CD4-positive, alpha-beta T cell treated with Interleukin-10 for 1 hour (primary cell): Measurements from ENCODE around the gene MYO1D.

Source experiments
- DNase-seq: peaks from one replicate; pipeline ENCODE4 v3.0.0-alpha.2; 2020

Gene MYO1D

DNA sequence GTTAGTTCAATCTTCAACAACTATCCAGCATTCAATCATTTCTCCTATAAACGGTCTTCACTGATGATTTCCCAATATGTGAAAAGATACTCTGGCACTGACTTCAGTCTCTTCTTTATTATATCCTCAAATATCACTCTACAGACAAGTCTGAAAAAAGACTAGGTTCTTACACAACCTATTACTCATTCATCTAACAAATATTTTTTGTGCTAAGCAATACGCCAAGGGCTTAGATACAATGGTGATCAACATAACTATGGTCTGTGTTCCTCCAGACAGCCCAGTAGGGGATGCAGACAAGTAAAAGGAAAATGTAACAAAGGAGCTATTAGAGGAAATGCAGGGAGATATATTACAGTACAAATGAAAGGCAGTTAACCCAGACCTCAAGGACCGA, 63.9 kb downstream of the MYO1D start:
- no peak for DNase-seq

DNA sequence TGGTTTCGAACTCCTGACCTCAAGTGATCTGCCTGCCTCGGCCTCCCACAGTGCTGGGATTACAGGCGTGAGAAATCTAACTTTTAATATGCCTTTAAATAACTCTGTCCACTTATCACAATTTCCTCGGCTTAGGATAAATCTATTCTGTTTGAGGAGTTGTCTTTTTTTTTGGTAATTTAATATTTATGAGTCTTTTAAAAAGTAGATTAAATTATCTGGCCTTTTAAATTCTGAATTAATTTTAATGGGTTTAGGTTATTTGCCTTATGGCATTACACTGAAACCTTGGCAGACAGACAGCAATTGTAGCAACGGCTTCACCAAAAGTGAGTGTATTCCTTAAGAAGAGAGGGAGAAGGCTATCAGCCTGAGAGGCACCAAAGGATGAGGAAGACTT, 66.2 kb downstream of the MYO1D start:
- DNase-seq = no peak

DNA sequence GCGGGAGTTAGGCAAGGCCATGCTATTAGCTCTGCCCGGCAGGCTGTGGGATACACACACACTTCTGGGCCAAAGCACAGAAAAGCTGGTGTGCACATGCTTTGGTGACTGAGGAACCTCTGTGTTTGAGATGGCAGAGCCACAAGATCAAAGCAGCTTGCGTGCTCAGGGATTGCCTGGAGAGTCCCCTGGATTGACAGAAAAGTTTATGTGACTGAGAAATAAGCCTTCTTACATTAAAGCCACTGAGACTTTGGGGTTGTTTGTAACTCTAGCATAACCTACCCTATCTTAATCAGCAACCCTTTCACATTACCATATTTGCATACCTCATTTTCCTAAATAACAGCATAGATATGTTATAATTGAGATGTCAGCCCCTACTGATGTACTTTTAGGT, 69.3 kb downstream of the MYO1D start:
- DNase-seq = no peak

DNA sequence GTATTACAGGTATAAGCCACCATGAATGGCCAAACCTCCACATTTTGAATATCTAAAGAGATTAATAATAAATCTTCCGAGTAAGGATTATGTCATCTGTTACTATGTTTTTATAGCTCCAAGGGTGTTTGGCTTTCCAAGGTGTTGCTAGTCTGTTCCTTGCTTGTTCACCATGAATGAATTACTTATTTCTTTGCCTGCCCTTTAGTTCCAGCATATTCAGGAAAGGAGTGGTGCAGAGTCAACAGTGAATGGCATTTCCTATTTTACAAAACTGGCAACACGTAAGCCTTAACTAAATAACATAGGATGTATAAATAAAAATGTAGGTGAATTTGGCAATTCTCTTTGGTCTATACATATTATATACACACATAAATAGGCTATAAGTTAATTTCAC, 70.3 kb downstream of the MYO1D start:
- no peak for DNase-seq

DNA sequence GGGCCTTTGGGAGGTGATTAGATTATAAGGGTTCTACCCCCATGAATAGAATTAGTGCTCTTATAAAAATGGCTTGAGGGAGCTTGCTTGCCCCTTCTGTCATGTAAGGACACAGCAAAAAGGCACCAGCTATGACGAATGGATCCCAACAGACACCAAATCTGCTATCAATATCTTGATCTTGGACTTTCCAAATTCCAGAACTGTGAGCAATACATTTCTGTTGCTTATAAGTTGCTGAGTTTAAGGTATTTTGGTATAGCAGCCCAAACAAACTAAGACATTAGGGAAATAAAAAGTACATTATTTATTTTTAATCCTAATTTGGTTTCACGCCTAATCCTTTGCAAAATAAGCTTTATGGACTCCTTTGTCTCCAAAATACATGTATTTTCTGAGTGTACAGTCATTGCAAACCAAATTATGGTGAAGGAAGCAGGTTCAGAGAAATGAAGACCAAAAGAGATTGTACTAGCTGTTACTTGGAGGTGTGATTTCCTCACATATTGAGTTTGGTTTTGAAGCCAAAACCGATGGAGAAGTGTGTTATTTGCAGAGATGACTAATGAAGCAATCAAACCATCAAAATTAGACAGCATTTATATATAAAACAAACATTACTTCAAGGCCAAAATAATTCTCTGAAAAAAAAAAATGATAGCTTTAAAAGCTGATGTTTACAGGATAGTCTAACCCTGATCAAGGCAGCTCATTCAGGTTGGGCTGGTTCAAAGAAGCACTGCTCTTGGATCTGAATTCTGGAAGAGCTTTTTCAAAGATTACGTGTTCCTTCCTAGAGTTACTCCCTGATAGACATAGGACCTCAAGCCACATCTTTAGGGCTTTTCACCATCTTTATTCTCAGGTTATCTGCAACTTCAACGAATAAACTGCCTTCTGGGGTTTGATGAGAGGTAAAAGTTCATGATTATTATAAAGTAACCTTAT, 71.6 kb downstream of the MYO1D start:
- DNase-seq = no peak

DNA sequence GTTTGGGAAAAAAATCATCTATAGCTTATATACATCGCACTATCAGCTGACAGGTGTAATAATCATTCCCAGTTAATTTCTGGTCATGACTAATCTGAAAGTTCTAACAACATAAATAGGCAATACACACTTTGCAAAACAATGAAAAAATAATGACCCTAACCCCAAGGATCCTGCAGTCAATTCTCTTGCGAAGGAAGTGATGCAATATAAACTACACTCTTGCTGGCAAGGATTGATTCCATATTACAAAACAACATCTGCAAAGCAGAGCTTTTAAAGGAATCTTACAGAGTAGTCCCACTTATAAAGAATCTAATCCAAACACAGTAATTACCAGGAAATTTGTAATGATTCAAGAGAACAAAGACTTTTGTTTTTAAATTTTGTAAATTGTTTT, 73.4 kb downstream of the MYO1D start:
- DNase-seq = no peak

DNA sequence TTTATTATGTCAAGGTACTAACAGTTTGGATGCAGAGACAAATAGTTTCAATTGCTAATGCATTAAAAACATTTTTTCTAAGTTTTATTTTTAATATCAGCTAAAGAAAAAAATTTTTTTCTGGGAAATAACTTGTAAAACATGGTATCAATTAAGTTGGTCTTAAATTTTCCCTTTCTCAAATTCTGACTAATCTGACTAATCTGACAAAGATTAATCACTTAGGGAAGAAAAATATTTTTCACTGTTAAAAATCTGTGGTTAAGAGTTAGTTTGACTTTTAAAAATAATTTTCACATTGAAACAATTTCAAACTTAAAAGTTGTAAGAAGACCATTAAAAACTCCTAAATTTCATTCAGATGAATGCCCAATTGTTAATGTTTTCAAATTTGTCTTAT, 74.6 kb downstream of the MYO1D start:
- no peak for DNase-seq

DNA sequence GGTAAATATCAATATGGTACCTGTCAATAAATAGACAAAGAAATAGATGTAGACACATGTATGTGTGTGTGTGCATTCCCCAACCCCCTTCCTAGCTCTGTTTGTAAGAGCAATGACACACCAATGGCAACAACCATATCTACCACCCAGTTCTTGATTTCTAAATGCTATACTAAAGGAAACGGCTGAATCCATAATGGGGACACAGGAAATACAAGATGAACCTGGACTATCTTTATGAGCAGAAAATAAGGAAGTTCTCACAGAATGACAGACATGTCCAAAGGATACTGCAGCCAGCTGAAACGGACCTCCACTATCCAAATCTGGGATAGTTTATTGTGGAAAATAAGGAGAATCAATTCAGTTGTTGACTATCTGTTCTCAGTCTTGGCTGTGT, 75.3 kb downstream of the MYO1D start:
- no peak for DNase-seq

DNA sequence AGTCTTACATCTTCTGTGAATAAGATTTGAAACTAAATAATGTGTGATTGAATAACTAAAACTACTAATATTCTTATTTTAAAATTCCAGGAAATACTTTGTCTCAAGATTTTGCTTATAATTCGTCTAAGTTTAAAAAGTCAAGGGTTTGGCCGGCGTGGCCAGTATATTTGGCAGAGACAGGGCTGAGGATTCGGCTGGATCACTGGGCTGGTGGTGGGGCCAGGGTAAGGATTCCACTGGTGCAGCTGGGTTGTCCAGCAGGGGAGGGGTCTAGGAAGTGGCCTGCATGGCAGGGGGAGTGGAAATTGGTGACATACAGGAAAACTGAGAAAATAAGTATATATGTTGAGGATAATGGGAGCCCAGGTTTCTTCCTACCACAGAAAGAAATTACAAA, 75.7 kb downstream of the MYO1D start:
- DNase-seq = no peak

DNA sequence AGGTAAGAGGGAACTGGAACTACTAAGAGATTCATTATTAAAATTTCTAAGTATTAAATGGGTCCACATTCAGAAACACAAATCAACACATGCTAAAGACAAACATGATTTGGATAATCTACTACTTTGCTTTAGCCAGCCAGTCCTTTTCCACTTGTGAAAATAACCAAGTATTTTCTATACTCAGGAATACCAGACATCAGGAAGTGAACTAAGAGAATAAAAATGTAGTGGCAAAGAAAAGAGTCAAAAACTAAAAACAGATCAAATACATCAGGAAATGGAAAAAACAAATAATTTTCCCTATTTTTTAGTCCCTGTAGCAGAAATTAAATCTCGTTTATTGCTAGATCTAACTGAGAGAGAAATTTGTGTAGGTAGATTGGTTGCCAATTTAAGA, 78.0 kb downstream of the MYO1D start:
- no peak for DNase-seq

DNA sequence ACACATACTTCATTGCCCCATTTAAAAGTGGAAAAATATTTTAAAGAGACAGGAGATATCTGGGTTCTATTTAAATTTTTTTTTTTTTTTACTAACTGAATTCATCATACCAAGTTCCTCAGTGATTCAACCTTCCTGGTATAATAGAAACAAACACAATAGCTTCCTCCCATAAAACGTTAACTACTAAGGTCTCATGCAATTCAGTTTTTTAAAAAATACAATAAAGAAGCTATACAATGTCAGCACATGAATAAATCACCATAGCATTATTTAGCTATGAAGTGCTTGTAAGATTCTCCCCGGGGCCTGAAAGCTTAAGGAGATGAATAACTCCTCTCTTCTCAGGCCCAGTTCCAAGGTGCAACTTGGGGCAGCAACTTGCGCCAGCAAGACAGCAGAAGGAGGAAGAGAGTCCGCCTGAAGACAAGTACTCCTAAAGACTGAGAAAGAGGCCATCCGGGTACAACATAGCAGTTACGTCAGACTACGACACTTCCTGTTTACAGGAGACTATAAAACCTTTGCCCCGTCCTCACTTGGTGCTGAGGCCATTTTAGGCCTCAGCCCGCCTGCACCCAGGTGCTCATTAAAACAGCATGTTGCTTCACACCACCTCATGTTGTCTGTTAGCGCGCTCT, 81.5 kb downstream of the MYO1D start:
- DNase-seq = no peak

DNA sequence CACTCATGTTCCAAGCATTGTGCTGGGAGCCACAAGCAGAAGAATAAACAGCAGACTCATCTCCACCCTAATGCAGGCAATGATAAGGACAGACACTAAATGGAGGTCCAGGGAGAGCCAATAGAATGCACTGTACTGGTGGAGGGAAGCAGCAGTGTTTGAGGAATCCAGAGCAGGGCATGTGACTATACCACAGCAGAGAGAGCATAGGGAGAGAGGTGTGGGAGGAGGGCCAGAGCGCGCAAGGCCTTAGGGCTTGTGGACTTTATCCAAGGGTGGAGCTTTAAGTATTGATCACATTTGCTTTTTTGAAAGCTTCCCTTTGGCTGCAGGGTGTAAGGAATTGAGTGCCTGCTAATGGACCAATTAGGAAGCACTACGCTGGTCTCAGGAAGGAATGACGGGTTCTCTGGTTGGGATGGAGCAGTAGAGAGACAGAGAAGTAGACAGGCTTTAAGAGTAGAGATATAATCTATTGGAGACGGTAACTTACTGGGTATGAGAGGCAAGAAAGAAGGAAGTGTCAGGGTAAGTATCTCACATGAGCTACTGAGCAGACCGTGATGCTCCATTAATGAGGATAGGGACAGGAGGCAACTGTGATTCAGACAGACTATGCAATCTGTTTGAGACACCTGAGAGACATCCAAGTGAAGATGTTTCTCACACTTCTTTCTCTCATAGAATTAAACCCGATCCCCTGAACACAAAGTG, 82.2 kb downstream of the MYO1D start:
- DNase-seq = no peak

DNA sequence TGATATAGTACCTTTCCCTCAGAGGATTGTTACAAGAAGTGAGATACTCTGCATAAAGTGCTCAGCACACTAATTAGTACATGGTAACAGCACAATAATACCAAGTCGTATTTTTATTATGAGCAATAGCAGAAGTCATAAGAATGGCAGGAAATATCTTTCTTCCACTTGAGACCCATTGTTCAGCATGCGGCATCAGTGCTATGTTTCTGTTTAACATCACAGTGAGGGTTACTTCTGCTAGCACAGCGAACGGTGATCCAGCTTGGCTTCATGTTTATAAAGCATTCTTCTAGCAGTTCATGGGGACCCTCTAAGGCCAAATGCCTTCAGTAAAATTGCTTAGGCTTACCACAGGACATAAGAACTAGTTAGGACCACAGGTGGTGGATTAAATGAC, 83.1 kb downstream of the MYO1D start:
- DNase-seq = no peak

DNA sequence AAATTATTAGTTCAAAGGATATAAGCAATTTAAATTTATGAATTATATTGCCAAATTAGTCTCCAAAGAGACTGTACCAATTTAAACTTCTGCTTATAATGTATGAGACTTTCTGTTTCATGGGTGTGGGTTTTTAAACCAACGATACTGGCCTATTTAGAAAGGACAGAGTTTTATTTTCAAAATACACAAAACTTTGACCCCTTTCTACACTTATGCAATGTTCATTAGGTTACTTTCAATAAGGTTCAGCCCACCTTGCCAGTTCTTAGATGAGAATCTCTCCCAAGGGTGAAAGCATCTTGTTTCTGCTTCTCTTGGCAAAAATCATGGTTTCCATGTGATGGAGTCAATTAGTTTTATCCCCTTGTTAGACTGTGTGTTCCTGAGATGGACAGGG, 84.7 kb downstream of the MYO1D start:
- no peak for DNase-seq

DNA sequence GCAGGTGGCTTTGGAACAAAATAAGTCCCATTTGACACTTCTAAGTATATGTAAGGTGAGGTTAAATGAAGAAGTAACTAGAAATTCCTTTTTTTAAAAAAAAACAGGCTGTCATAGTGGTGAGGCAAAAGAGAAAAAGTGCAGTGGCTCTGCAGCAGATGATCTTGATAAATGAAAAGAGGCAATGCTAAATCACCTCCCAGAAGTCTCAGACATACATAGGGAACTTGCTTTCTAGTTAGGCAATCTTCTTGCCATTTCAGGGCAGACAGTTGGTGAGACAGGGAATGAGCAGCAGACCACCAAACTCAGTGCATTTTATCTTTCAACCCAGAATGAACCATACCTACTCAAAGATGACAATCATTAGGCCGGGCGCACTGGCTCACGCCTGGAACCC, 90.8 kb downstream of the MYO1D start:
- no peak for DNase-seq

DNA sequence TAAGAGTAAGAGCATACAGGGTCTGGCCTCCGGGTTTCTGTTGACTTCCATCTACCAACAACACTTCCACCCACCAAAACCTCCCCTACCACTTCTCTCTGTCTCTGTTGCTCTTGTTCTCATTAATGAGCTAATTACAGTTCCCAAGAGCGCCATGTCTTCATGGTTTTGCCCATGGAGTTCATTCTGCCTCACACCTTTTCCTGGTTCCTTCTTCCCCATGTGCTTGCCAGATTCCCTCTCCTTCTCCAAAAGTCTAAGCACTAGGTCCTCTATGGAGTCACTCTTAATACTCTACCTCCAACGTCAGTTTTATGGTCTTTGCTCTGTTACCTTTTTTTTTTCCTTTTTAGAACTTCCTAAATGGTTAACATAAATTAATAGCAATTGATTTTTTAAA, 92.8 kb downstream of the MYO1D start:
- no peak for DNase-seq

DNA sequence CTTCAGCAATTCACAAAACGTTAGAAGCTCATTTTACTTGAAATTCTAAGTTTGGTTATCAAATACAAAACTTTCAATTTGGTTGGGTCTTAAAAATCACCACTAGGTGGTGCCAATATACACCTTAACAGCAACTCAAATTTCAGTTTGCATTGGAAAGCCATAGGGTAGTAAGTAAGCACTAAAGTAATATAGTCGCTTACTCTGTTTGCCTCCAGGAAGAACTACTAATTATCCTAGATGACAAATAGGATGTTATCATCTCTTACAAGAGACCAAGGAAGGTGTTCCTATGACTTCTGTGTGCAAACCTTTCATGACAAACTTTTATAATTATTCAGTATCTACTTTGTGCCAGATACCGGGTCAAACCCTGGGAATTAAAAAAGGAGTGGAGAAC, 93.3 kb downstream of the MYO1D start:
- DNase-seq = peak; percentile 62

DNA sequence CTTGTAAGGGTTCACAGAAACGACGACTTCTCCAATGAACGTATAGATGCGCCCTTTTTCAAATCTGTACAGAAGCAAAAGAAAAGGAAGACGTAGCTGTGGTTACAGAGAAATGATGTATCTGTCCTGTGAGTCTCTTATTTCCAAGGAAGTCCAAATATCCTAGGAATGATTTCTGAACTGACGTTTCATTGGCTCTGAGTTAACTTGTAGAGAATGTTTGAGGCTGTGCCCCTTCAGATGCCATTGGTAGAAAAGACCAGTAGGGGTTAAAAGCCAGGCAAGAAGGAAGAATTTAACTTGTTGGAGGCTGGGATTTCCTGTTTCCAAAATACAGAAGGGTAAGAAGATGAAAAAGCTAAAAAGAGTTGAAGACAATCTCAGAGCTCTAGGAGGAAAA, 96.2 kb downstream of the MYO1D start:
- no peak for DNase-seq

DNA sequence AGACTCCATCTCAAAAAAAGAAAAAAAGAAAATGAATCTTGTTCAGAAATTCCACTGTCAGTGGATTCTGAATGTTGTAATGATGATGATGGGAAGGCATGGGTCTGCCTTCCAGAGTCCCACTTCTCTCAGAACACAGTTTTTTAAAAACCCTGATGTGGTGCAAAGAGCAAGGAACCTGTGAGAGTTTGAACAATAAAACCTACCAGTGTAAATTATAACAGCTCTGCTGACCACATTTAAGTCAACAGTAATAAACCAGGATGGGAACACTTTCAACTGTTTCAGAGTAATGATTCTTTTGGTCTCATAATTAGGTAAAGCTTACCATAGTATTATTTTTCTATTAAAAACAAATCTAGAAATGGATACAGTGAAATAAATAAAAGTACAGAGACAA, 99.0 kb downstream of the MYO1D start:
- no peak for DNase-seq

DNA sequence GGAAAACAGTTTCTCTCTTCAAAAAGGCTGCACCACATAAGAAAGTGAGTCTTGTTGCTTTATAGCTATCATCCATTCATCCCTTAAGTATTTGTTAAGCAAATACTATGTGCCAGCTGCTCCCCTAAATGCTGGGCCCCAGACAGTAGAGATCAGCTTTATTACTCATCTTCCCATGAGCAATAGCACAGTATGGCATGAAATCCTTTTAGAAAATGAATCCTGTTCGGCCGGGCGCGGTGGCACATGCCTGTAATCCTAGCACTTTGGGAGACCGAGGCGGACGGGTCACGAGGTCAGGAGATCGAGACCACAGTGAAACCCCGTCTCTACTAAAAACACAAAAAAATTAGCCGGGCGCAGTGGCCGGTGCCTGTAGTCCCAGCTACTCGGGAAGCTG, 99.5 kb downstream of the MYO1D start:
- DNase-seq = no peak

DNA sequence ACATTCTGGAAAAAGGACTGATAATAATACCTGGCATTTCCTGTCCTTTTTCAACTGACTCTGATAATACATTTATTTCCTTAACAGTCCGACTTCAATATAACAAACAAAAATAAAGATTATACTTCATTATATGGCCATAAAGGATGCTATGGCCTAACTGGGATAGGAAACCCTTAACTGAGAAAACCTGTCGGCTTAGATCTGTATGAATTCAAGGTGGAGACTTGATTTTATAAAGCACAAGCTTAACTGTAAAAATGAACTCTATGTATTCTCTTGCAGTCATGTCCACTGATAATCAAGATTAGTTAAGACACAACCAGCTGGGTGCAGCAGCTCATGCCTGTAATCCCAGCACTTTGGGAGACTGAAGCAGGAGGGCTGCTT, 102.2 kb downstream of the MYO1D start:
- DNase-seq = no peak

DNA sequence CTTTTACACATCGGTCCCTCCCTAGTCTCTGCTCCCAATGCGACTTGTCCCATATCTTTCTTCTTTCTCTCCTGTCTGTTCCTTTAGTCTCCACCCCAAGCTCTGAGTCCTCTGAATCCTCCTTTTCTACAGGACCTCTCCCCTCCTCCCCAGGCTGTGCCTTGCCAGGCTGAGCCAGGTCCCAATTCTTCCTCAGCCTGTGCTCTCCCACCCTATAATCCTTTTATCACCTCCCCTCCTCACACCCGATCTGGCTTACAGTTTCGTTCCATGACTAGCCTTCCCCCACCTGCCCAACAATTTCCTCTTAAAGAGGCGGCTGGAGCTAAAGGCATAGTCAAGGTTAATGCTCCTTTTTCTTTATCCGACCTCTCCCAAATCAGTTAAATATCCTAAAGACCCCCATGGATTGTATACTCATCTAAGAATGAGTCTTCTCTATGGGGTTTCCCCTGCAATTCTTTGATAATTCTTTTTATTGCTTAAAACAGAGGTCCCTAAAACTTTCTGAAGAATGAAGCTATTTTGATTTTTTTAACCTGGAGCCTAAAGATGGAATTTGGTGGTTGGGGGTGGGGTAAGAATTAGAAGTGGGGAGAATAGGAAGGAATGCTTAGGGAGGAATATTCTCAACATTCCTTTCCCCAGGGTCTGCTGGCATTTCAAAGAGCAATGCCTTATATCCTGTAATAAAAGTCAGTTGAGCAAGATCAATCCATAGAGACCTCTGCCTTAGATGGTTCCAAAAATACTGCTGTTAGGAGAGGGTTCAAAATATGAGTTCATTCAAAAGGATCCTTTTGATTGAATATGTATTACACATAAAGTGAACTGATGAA, 102.8 kb downstream of the MYO1D start:
- no peak for DNase-seq

DNA sequence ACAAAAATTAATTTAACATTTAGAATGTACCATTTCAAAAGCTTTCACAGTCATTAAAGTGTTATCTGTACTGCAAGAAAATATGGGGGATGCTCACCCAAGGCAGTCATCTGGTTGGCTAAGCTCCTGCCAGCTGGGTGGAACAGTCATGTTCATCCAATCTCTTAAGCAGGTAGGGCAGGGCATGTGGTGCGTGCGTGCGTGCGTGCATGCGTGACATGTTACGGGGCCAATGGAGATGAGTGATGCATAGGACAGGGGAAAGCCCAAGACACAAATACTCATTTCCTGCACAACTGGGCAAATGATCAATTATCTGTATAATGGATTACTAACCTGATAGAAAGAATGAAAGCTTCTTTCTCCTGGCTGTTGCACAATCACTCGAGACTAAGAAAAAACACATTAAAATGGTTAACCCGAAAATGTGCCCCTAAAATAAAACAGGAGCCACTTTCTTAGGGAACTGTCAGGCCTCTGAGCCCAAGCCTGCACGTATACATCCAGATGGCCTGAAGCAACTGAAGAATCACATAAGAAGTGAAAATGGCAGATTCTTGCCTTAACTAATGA, 104.4 kb downstream of the MYO1D start:
- no peak for DNase-seq
